Panc1 (cell line): ENCODE results near the gene LMNB1. TPM values are rescaled to one million over a fixed set of nuclear protein-coding genes. Genes with fewer than 3 reads are reported as not detected.

ENCODE experiments used
- ATAC-seq: fragments of 200-7000 bp; cut with Tn5 transposase; 2 replicates; pipeline ENCODE4 v1.9.1; 2020; ENCODE audit warnings: mild to moderate bottlenecking, moderate library complexity
- BruUV-seq: library from RNA; stranded (reverse); fragments of 400-500 nt; replicated peaks from 2 replicates; lab custom pipeline; 2021; lab: Mats Ljungman, UMichigan
- CTCF ChIA-PET: fragments of 300-600 bp; sonication (Branson Sonifier 250); formaldehyde crosslinking; loops from one replicate; lab custom pipeline; 2022; ENCODE audit warnings: antibody characterized with exemption; lab: Charles Lee
- POLR2A ChIA-PET: fragments of 300-600 bp; sonication (Branson Sonifier 250); formaldehyde crosslinking; loops from one replicate; lab custom pipeline; 2022; ENCODE audit warnings: antibody characterized with exemption; lab: Charles Lee
- DNase-seq: peaks from one replicate; pipeline ENCODE4 v3.0.0-alpha.2; 2010; ENCODE audit warnings: low read depth, low spot score
- H3K27ac ChIP-seq: 2 replicates; pipeline ENCODE4 v1.5.1; 2011; ENCODE audit warnings: mild to moderate bottlenecking, low read length, inconsistent platforms
- H3K27me3 ChIP-seq: fragments of 200-500 bp; sonication (Bioruptor generic); 2 replicates; pipeline ENCODE4 v1.6.0; 2014; ENCODE audit warnings: low read length, inconsistent platforms; ENCODE audit not compliant: control insufficient read depth, insufficient read depth
- H3K36me3 ChIP-seq: fragments of 200-500 bp; sonication (Bioruptor generic); 2 replicates; pipeline ENCODE4 v1.5.1; 2014; ENCODE audit warnings: inconsistent platforms, mild to moderate bottlenecking, low read length, moderate library complexity; ENCODE audit not compliant: control insufficient read depth, insufficient read depth
- H3K4me1 ChIP-seq: 2 replicates; pipeline ENCODE4 v1.5.1; 2011; ENCODE audit warnings: inconsistent platforms, mild to moderate bottlenecking, low read length, moderate library complexity; ENCODE audit not compliant: control insufficient read depth, insufficient read depth
- H3K4me3 ChIP-seq, 2 experiments: 2 replicates each; pipeline ENCODE4 v1.5.1; 2011 to 2012; ENCODE audit warnings: low read depth in 2 of 2, low read length in 2 of 2, mild to moderate bottlenecking in 2 of 2, inconsistent platforms in 1 of 2, moderate library complexity in 1 of 2
- H3K9me3 ChIP-seq: fragments of 200-500 bp; sonication (Bioruptor generic); 2 replicates; pipeline ENCODE4 v1.5.1; 2014; ENCODE audit warnings: low read depth, mild to moderate bottlenecking, inconsistent platforms, low read length, moderate library complexity; ENCODE audit not compliant: control insufficient read depth, insufficient read depth
- CTCF ChIP-seq: fragments of 450-650 bp; IDR thresholded peaks from 2 replicates; pipeline ENCODE4 v1.5.1; 2017; ENCODE audit warnings: mild to moderate bottlenecking
- POLR2AphosphoS5 ChIP-seq: IDR thresholded peaks from 2 replicates; pipeline ENCODE4 v1.6.1; 2012; ENCODE audit warnings: mild to moderate bottlenecking, low read depth, low read length, moderate library complexity
- REST ChIP-seq, 2 experiments: IDR thresholded peaks; 2 replicates each; pipeline ENCODE4 v1.6.1; 2011 to 2012; ENCODE audit warnings: low read depth in 2 of 2, control low read depth in 1 of 2, low read length in 1 of 2, mild to moderate bottlenecking in 1 of 2, moderate library complexity in 1 of 2; ENCODE audit not compliant: insufficient read depth in 1 of 2
- SIN3A ChIP-seq: IDR thresholded peaks from 2 replicates; pipeline ENCODE4 v1.6.1; 2012; ENCODE audit warnings: low read depth, mild to moderate bottlenecking, low read length, moderate library complexity, borderline replicate concordance; ENCODE audit not compliant: insufficient read depth
- TCF7L2 ChIP-seq: IDR thresholded peaks from 2 replicates; pipeline ENCODE4 v1.6.1; 2011; ENCODE audit warnings: mild to moderate bottlenecking, low read depth, low read length, inconsistent platforms
- in situ Hi-C: cut with HindIII; loops from 2 replicates; pipeline ENCODE4 v1.10.0; 2016; ENCODE audit warnings: low sequenced_read_pairs, low pct_unique_long_range_greater_than_20kb
- intact Hi-C: fragments of 100-400 bp; cut with micrococcal nuclease; formaldehyde crosslinking; loops from one replicate; pipeline ENCODE4 v1.10.0; 2022; ENCODE audit not compliant: unreplicated experiment
- total RNA-seq: library from RNA; stranded (reverse); gene quantifications from one replicate; pipeline ENCODE4 v1.2.1, GENCODE V29; 2021; ENCODE audit not compliant: unreplicated experiment

LMNB1 gene
- total RNA-seq, 1 experiment from 2014 or later = 122 TPM

- no TSS peak for BruUV-seq
- intact Hi-C loops (no loop called here), in situ Hi-C loops (no loop called here)
- ChIA-PET CTCF (no interaction called here), POLR2A (no interaction called here)
- TF ChIP-seq TCF7L2 (no peak), CTCF (no peak), SIN3A (no peak), POLR2AphosphoS5 (no peak)
- no peaks in the 10 kb centered on the region for H3K4me1 ChIP-seq
- ATAC-seq (no peak), DNase-seq (no peak)
- no peaks in the 10 kb centered on the region for H3K36me3 ChIP-seq
- H3K9me3 ChIP-seq = no peaks in the 10 kb centered on the region
- H3K27ac ChIP-seq = no peak overlapping the region
- H3K27me3 ChIP-seq = no peaks in the 10 kb centered on the region
- H3K4me3 ChIP-seq = no peak overlapping the region
Measured at GRCh38 chr5:126857472-126858410, 80.8 kb downstream of the LMNB1 start.

DNA sequence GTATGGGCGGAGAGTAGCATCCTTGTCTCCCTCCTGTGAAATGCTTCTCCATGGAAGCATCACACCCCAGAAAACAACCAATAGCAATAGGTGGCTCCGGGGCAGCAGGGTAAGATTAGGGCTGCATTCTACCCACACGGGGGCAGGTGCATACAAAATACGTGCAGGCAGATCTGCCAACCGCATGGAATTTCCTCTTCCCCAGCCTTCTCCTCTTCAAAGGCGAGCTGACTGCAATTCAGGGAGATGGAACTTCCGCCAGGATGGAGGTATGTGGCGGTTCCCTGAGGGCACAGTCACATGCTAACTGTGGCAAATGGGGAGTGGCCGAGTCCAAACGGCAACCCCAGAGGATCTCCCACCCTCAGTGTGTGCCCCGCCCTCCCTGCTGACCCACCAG, 81.5 kb downstream of the LMNB1 start:
- POLR2A ChIA-PET = no interaction called here
- no peaks in the 10 kb centered on the region for H3K4me1 ChIP-seq
- no peaks in the 10 kb centered on the region for H3K9me3 ChIP-seq
- intact Hi-C loops = no loop called here
- no peak overlapping the region for H3K4me3 ChIP-seq
- ATAC-seq (no peak), DNase-seq (no peak)
- in situ Hi-C loops = no loop called here
- no peaks in the 10 kb centered on the region for H3K36me3 ChIP-seq
- CTCF ChIA-PET = interaction anchor here (0.6 kb wide), 1 partner anchor 183 kb away, joined by 3 read pairs; no protein-coding TSS in a partner anchor
- BruUV-seq = no TSS peak
- TF ChIP-seq SIN3A = no peak
- TF ChIP-seq REST (IDR thresholded peaks at IDR 0.05; ENCODE audit: insufficient read depth in 1 of 2, low read depth in 2 of 2, low read length in 1 of 2) = no peak
- no peak for TF ChIP-seq POLR2AphosphoS5
- TF ChIP-seq TCF7L2 = no peak
- no peak for TF ChIP-seq CTCF
- no peaks in the 10 kb centered on the region for H3K27me3 ChIP-seq
- H3K27ac ChIP-seq = no peak overlapping the region
